ENCODE measurements around the gene ACBD6.

- TF ChIP-seq POLR2A (IDR thresholded peaks at IDR 0.05): no peak
- TF ChIP-seq, protein P1, sequence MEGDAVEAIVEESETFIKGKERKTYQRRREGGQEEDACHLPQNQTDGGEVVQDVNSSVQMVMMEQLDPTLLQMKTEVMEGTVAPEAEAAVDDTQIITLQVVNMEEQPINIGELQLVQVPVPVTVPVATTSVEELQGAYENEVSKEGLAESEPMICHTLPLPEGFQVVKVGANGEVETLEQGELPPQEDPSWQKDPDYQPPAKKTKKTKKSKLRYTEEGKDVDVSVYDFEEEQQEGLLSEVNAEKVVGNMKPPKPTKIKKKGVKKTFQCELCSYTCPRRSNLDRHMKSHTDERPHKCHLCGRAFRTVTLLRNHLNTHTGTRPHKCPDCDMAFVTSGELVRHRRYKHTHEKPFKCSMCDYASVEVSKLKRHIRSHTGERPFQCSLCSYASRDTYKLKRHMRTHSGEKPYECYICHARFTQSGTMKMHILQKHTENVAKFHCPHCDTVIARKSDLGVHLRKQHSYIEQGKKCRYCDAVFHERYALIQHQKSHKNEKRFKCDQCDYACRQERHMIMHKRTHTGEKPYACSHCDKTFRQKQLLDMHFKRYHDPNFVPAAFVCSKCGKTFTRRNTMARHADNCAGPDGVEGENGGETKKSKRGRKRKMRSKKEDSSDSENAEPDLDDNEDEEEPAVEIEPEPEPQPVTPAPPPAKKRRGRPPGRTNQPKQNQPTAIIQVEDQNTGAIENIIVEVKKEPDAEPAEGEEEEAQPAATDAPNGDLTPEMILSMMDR (IDR thresholded peaks at IDR 0.05): no peak
- no peak for TF ChIP-seq POLR2AphosphoS5 (IDR thresholded peaks at IDR 0.05)
These were observed 237.8 kb downstream of the ACBD6 start for GRCh38 chr1:180264595-180264994.
